Hepatocyte (in vitro differentiated cells): ENCODE measurements around the gene CRACDL. TPM values are rescaled to one million over a fixed set of nuclear protein-coding genes. Genes with fewer than 3 reads are reported as not detected.

Experiments
- DNase-seq: peaks from one replicate; pipeline ENCODE4 v3.0.0-alpha.2; 2016; ENCODE audit warnings: low spot score
- H2AFZ ChIP-seq: fragments of 200-600 bp; sonication (generic); 2 replicates; pipeline ENCODE4 v1.6.0; 2016; ENCODE audit warnings: antibody characterized with exemption, mild to moderate bottlenecking
- H3K27ac ChIP-seq: fragments of 200-600 bp; sonication (generic); 2 replicates; pipeline ENCODE4 v1.5.1; 2016; ENCODE audit warnings: mild to moderate bottlenecking
- H3K27me3 ChIP-seq: fragments of 200-600 bp; sonication (generic); 2 replicates; pipeline ENCODE4 v1.6.1; 2016
- H3K36me3 ChIP-seq: fragments of 200-600 bp; sonication (generic); replicated peaks from 2 replicates; pipeline ENCODE4 v1.5.1; 2016; ENCODE audit warnings: low read depth; ENCODE audit not compliant: insufficient read depth
- H3K4me1 ChIP-seq: fragments of 200-600 bp; sonication (generic); 2 replicates; pipeline ENCODE4 v1.5.1; 2016; ENCODE audit warnings: mild to moderate bottlenecking, moderate library complexity; ENCODE audit not compliant: insufficient read depth
- H3K4me2 ChIP-seq: fragments of 200-600 bp; sonication (generic); 2 replicates; pipeline ENCODE4 v1.6.0; 2016
- H3K4me3 ChIP-seq: fragments of 200-600 bp; sonication (generic); 2 replicates; pipeline ENCODE4 v1.5.1; 2016; ENCODE audit warnings: mild to moderate bottlenecking
- H3K79me2 ChIP-seq: fragments of 200-600 bp; sonication (generic); 2 replicates; pipeline ENCODE4 v1.6.0; 2017; ENCODE audit warnings: mild to moderate bottlenecking
- H3K9me2 ChIP-seq: fragments of 200-600 bp; sonication (generic); replicated peaks from 2 replicates; pipeline ENCODE4 v1.6.0; 2017; ENCODE audit warnings: mild to moderate bottlenecking; ENCODE audit not compliant: insufficient read depth
- H3K9me3 ChIP-seq: fragments of 200-600 bp; sonication (generic); 2 replicates; pipeline ENCODE4 v1.5.1; 2016; ENCODE audit warnings: low read depth, mild to moderate bottlenecking
- H4K20me1 ChIP-seq: fragments of 200-600 bp; sonication (generic); 2 replicates; pipeline ENCODE4 v1.6.0; 2016; ENCODE audit warnings: mild to moderate bottlenecking; ENCODE audit not compliant: insufficient read depth, poor library complexity, severe bottlenecking
- EZH2 ChIP-seq: fragments of 200-600 bp; sonication (generic); IDR thresholded peaks from 2 replicates; pipeline ENCODE4 v1.6.1; 2016; ENCODE audit warnings: antibody characterized with exemption, mild to moderate bottlenecking, borderline replicate concordance
- EZH2phosphoT487 ChIP-seq: fragments of 200-600 bp; sonication (generic); IDR thresholded peaks from one replicate; pipeline ENCODE4 v1.6.1; 2018; ENCODE audit warnings: antibody characterized with exemption, mild to moderate bottlenecking, low read depth, moderate library complexity; ENCODE audit not compliant: unreplicated experiment, severe bottlenecking
- WGBS: methylation state at CpG from one replicate; pipeline ENCODE4 v1.1.6; 2016; ENCODE audit warnings: low lambda C conversion rate; ENCODE audit errors: missing lambda C conversion rate; 5-methylcytosine and 5-hydroxymethylcytosine counted together
- polyA plus RNA-seq: library from polyadenylated mRNA; unstranded; fragments of >200 nt; fragmentation: Nextera tagmentation; extraction: Ambion mirVana; gene quantifications from 2 replicates; pipeline ENCODE4 v1.2.1, GENCODE V29; 2016
- total RNA-seq: library from RNA; depleted of rRNA; stranded (reverse); fragments of >200 nt; gene quantifications from 2 replicates; pipeline ENCODE4 v1.2.3, GENCODE V29; 2014
- TF ChIP-seq, protein P1 (sequence below): fragments of 200-600 bp; sonication (generic); IDR thresholded peaks from 2 replicates; pipeline ENCODE4 v1.5.1; 2016; ENCODE audit warnings: antibody characterized with exemption, mild to moderate bottlenecking; ENCODE audit not compliant: poor library complexity

CRACDL gene
- total and polyA plus RNA-seq, 2 experiments from 2014 or later = 0.47 to 1.4 TPM

DNA sequence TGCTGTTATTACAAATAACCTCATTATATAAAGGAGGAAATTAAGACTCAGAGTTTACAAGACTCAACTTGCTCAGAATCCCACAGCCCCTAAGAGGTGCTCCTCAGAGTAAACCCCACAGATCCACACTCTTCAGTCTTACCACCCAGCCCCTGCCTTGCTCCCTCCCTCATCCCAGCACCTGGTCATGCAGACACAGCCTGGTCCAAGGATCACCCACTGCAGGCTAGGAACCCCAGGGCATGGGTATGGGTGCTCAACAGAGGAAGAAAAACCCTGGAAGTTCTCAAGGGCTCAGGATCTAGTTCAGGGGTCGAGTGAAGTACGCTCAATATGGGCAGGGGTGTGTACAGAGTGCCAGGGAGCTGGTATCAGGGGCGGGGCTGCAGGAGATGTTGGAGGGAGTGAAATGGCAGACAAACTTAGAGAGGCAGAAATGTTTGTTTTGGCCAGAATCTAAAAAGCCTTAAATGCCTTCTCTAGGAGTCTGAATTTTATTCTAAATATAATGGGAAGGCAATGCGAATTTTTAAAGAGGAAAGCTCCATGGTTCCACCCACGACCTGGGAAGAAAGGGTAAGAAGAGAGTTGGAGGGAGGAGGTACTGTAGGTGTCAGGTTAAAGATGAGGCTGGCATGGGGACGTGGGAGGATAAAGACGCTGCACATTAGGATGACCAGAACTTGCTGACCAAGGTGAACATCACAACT, 126.0 kb downstream of the CRACDL start:
- no peak for DNase-seq
- H3K36me3 ChIP-seq = no peaks in the 10 kb centered on the region
- H3K9me2 ChIP-seq = no peaks in the 10 kb centered on the region
- no peak overlapping the region for H3K4me3 ChIP-seq
- TF ChIP-seq EZH2phosphoT487 = no peak
- TF ChIP-seq EZH2 = no peak
- TF ChIP-seq, protein P1, sequence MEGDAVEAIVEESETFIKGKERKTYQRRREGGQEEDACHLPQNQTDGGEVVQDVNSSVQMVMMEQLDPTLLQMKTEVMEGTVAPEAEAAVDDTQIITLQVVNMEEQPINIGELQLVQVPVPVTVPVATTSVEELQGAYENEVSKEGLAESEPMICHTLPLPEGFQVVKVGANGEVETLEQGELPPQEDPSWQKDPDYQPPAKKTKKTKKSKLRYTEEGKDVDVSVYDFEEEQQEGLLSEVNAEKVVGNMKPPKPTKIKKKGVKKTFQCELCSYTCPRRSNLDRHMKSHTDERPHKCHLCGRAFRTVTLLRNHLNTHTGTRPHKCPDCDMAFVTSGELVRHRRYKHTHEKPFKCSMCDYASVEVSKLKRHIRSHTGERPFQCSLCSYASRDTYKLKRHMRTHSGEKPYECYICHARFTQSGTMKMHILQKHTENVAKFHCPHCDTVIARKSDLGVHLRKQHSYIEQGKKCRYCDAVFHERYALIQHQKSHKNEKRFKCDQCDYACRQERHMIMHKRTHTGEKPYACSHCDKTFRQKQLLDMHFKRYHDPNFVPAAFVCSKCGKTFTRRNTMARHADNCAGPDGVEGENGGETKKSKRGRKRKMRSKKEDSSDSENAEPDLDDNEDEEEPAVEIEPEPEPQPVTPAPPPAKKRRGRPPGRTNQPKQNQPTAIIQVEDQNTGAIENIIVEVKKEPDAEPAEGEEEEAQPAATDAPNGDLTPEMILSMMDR = no peak
- no peak overlapping the region for H3K4me2 ChIP-seq
- no peaks in the 10 kb centered on the region for H3K9me3 ChIP-seq
- no peak overlapping the region for H2AFZ ChIP-seq
- no peaks in the 10 kb centered on the region for H3K27me3 ChIP-seq
- 68% methylated on average over 7 of the region's 7 CpGs for WGBS
- no peaks in the 10 kb centered on the region for H4K20me1 ChIP-seq
- no peak overlapping the region for H3K27ac ChIP-seq
- H3K79me2 ChIP-seq = no peaks in the 10 kb centered on the region
- peaks cover 18% of the 10 kb centered on the region for H3K4me1 ChIP-seq

DNA sequence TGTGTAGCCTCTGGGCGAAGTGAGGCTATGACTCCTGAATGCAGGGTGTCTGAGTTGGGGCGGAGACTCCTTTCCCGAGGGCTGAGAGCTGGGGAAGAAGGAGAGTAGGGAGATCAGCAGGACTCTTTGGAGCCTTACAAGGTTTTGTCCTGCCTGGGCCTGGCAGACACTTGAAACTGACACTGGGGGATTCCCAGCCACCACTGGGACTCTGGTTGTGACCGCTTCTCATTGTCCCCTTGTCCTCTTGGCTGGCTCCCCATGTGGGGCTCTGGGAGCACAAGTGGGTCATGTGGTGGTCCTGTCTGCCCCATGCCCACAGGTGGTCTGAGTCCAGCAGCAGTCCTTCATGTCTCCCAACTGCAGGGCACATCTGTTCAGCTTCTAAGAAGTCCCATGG, 126.9 kb downstream of the CRACDL start:
- H3K4me1 ChIP-seq = peaks cover 18% of the 10 kb centered on the region
- H2AFZ ChIP-seq = no peak overlapping the region
- TF ChIP-seq EZH2 = no peak
- TF ChIP-seq, protein P1 = no peak
- TF ChIP-seq EZH2phosphoT487 = no peak
- H3K9me2 ChIP-seq = no peaks in the 10 kb centered on the region
- no peaks in the 10 kb centered on the region for H3K9me3 ChIP-seq
- H3K79me2 ChIP-seq = no peaks in the 10 kb centered on the region
- H3K36me3 ChIP-seq = no peaks in the 10 kb centered on the region
- WGBS = 89% methylated on average over 4 of the region's 4 CpGs
- H3K4me2 ChIP-seq = no peak overlapping the region
- no peaks in the 10 kb centered on the region for H4K20me1 ChIP-seq
- DNase-seq = no peak
- no peak overlapping the region for H3K4me3 ChIP-seq
- H3K27me3 ChIP-seq = no peaks in the 10 kb centered on the region
- no peak overlapping the region for H3K27ac ChIP-seq

DNA sequence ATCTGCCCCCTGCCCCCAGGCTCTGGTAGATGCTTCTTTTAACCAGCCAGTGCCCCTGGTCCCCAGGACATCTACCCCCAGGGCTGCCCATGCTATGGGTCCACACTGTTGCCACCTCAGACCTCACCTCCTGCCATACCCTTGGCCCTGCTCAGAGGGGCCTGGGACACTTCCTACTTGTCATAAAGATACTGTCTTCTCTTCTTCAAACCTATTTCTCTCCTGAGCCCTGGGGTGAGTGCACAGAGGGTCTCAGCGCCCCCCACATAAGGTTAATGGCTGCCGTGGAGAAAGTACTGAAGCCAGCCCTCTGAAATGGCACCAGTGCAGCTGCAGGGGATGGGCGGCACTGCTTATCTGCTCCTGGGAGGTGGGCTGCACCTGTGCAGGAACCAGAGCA, 127.5 kb downstream of the CRACDL start:
- TF ChIP-seq EZH2 (no peak), EZH2phosphoT487 (no peak)
- TF ChIP-seq, protein P1 = no peak
- H3K9me3 ChIP-seq = no peaks in the 10 kb centered on the region
- H3K9me2 ChIP-seq = no peaks in the 10 kb centered on the region
- DNase-seq = no peak
- no peaks in the 10 kb centered on the region for H3K79me2 ChIP-seq
- H3K4me2 ChIP-seq = no peak overlapping the region
- no peaks in the 10 kb centered on the region for H3K27me3 ChIP-seq
- no peak overlapping the region for H3K27ac ChIP-seq
- no peak overlapping the region for H2AFZ ChIP-seq
- no peaks in the 10 kb centered on the region for H4K20me1 ChIP-seq
- H3K36me3 ChIP-seq = no peaks in the 10 kb centered on the region
- 96% methylated on average over 3 of the region's 3 CpGs for WGBS
- H3K4me1 ChIP-seq = peaks cover 18% of the 10 kb centered on the region
- H3K4me3 ChIP-seq = no peak overlapping the region
